SJSA1 (cell line): Measurements from ENCODE around the gene LRG1. TPM values are rescaled to one million over a fixed set of nuclear protein-coding genes. Genes with fewer than 3 reads are reported as not detected.
A peak's percentile ranks its signal among the peaks of the same experiment; 100 is the strongest.

Source experiments
- DNase-seq, 2 experiments: peaks; one replicate each; pipeline ENCODE4 v3.0.0-alpha.2; 2015 to 2020; ENCODE audit warnings: low spot score in 2 of 2, low read depth in 1 of 2
- H3K27ac ChIP-seq: fragments of 250-450 bp; sonication (Bioruptor Pico); 2 replicates; pipeline ENCODE4 v1.5.1; 2020; ENCODE audit warnings: mild to moderate bottlenecking, moderate library complexity
- H3K27me3 ChIP-seq: fragments of 250-450 bp; sonication (Bioruptor Pico); replicated peaks from 2 replicates; pipeline ENCODE4 v1.5.1; 2020; ENCODE audit warnings: mild to moderate bottlenecking, moderate library complexity
- H3K36me3 ChIP-seq: fragments of 250-450 bp; sonication (Bioruptor Pico); 2 replicates; pipeline ENCODE4 v1.5.1; 2020; ENCODE audit warnings: mild to moderate bottlenecking
- H3K4me1 ChIP-seq: fragments of 250-450 bp; sonication (Bioruptor Pico); replicated peaks from 2 replicates; pipeline ENCODE4 v1.6.1; 2021; ENCODE audit warnings: mild to moderate bottlenecking
- H3K4me3 ChIP-seq: fragments of 250-450 bp; sonication (Bioruptor Pico); 2 replicates; pipeline ENCODE4 v1.5.1; 2020; ENCODE audit warnings: mild to moderate bottlenecking
- H3K9me3 ChIP-seq: fragments of 250-450 bp; sonication (Bioruptor Pico); replicated peaks from 2 replicates; pipeline ENCODE4 v1.5.1; 2020; ENCODE audit warnings: mild to moderate bottlenecking
- total RNA-seq: library from RNA; depleted of rRNA; stranded (reverse); fragments of >200 nt; shearing (Covaris generic); gene quantifications from 2 replicates; pipeline ENCODE4 v1.2.3, GENCODE V29; 2014

Gene LRG1
- total RNA-seq, 1 experiment from 2014 or later, result not detected

GRCh38 chr19:4508698-4509097 lies 31.1 kb downstream of the LRG1 start:
- no peaks in the 10 kb centered on the region for H3K9me3 ChIP-seq
- no peaks in the 10 kb centered on the region for H3K27me3 ChIP-seq

DNA sequence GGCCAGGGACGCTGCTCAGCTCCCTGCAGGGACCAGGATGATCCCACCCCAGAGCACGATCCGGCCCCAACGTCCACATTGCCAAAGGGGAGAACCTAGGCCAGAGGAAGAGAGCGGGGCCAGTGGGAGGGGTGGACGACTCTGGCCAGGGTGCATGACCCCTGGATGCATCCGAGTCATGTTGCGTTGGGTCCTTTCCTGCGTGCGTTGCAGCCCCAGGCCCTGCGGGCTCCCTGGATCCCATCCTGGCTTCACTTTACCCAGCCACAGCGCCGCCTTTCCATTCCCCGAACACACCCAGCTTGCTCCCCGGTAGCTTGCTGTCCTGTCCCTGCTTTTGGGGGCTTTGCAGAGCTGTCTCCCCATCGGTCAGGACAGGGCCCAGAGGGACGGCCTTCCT lies 32.0 kb downstream of the LRG1 start:
- no peak for DNase-seq
- H3K4me3 ChIP-seq, result no peak overlapping the region
- H3K4me1 ChIP-seq, result peaks cover 15% of the 10 kb centered on the region
- no peak overlapping the region for H3K27ac ChIP-seq
- no peaks in the 10 kb centered on the region for H3K27me3 ChIP-seq
- no peaks in the 10 kb centered on the region for H3K9me3 ChIP-seq
- peaks cover 32% of the 10 kb centered on the region for H3K36me3 ChIP-seq

More at GRCh38 chr19:4508698-4509097, 31.1 kb downstream of the LRG1 start:
- peaks cover 28% of the 10 kb centered on the region for H3K36me3 ChIP-seq
- no peak for DNase-seq
- no peak overlapping the region for H3K4me3 ChIP-seq
- H3K27ac ChIP-seq, result no peak overlapping the region
- H3K4me1 ChIP-seq, result peaks cover 15% of the 10 kb centered on the region

- H3K4me3 ChIP-seq, result no peak overlapping the region
- H3K27ac ChIP-seq, result no peak overlapping the region
- no peaks in the 10 kb centered on the region for H3K27me3 ChIP-seq
- peaks cover 15% of the 10 kb centered on the region for H3K4me1 ChIP-seq
- H3K36me3 ChIP-seq, result peaks cover 38% of the 10 kb centered on the region
- DNase-seq, result no peak
- no peaks in the 10 kb centered on the region for H3K9me3 ChIP-seq
Observed at GRCh38 chr19:4507150-4507452, 32.7 kb downstream of the LRG1 start.

GRCh38 chr19:4506449-4507149 lies 33.2 kb downstream of the LRG1 start:
- Histone ChIP-seq H3K9me3 (no peaks in the 10 kb centered on the region), H3K27ac (peak overlapping the region; percentile 35; the same call in 1 of the 2 replicates), H3K4me1 (peaks cover 15% of the 10 kb centered on the region), H3K27me3 (no peaks in the 10 kb centered on the region), H3K4me3 (no peak overlapping the region), H3K36me3 (peaks cover 40% of the 10 kb centered on the region)
- peak; percentile 62 to 74 for DNase-seq

DNA sequence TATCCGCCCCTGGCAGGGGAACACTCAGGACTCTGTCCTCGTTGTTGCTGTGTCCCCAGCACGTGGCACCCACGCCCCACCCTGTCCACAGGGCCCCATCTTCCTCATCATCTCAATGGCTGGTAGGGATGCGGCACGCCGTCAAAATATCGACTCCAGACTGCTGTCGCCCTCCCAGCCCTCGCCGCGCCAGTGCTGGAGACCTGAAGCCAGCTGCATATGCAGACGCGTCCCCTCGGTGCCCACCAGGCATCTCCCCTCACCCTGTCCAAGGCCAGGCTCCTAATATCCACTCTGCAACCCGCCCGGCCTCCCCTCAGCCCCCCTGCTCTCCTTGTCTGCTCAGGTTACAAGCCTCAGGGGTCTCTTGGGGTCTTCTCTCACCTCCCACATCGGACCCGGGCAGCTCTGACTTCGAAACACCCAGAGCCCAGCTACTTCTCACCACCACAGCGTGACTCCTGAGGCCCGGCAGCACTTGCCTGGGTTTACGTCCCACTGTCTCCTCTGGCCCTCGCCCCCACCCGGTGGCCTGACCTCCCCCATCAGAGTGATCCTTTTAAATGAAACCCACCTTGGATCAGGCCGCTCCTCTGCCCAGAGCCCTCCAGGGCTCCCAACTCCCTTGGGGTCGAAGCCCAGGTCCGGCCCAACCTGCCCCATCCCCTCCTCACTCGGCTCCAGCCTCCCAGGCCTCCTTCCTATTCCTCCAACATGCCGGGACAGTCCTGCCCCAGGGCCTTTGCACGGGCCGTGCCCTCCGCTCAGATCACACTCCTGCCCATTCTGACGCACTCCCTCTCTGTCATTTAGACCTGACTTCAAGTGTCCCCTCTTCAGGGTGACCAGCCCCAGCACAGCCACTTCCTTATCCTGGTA lies 34.0 kb downstream of the LRG1 start:
- Histone ChIP-seq H3K27ac (no peak overlapping the region), H3K27me3 (no peaks in the 10 kb centered on the region), H3K4me3 (no peak overlapping the region), H3K36me3 (peaks cover 48% of the 10 kb centered on the region), H3K4me1 (peaks cover 15% of the 10 kb centered on the region), H3K9me3 (no peaks in the 10 kb centered on the region)
- no peak for DNase-seq

DNA sequence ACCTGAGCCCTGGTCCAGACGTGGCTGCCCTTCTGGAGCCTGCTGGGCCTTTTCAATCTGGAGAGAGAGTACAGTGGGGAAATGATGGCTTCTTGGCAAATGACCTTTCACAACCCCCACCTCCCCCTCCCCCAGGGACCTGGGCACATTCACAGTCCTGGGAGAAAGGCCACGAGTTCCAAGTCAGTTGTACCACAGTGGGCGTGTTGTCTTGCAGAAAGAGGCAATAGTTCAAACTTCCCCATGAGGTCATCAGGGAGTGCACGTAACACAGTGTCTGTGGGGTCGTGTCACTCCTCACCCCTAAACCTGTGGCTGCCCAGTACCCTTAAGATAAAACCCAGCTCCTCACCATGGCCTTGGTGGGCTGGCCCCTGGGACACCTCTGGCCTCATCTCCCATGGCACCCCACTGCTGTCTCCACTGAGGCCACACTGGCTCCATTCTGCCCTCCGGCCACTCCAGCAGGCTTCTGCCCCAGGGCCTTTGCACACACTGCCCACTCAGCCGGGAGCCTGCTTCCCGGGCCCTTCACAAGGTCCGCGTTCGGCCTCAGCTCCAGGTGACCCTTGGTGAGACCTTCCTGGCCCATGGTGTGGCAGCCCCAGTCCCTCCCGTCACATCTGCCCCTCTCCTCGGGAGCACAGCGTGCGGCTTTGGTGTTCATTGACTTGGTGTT lies 34.8 kb downstream of the LRG1 start:
- H3K4me3 ChIP-seq, result no peak overlapping the region
- peaks cover 15% of the 10 kb centered on the region for H3K4me1 ChIP-seq
- H3K27me3 ChIP-seq, result no peaks in the 10 kb centered on the region
- no peak overlapping the region for H3K27ac ChIP-seq
- H3K36me3 ChIP-seq, result peaks cover 50% of the 10 kb centered on the region
- H3K9me3 ChIP-seq, result no peaks in the 10 kb centered on the region
- no peak for DNase-seq

- no peak for DNase-seq
- H3K27ac ChIP-seq, result no peak overlapping the region
Observed at GRCh38 chr19:4504297-4504701, 35.5 kb downstream of the LRG1 start.

GRCh38 chr19:4503825-4504170 lies 36.0 kb downstream of the LRG1 start:
- Histone ChIP-seq H3K27ac (no peak overlapping the region), H3K4me3 (no peak overlapping the region), H3K27me3 (no peaks in the 10 kb centered on the region), H3K4me1 (peaks cover 15% of the 10 kb centered on the region), H3K36me3 (peaks cover 55% of the 10 kb centered on the region), H3K9me3 (no peaks in the 10 kb centered on the region)
- no peak for DNase-seq

More at GRCh38 chr19:4504297-4504701, 35.5 kb downstream of the LRG1 start:
- Histone ChIP-seq H3K4me3 (no peak overlapping the region), H3K9me3 (no peaks in the 10 kb centered on the region), H3K27me3 (no peaks in the 10 kb centered on the region), H3K36me3 (peaks cover 54% of the 10 kb centered on the region), H3K4me1 (peaks cover 15% of the 10 kb centered on the region)

DNA sequence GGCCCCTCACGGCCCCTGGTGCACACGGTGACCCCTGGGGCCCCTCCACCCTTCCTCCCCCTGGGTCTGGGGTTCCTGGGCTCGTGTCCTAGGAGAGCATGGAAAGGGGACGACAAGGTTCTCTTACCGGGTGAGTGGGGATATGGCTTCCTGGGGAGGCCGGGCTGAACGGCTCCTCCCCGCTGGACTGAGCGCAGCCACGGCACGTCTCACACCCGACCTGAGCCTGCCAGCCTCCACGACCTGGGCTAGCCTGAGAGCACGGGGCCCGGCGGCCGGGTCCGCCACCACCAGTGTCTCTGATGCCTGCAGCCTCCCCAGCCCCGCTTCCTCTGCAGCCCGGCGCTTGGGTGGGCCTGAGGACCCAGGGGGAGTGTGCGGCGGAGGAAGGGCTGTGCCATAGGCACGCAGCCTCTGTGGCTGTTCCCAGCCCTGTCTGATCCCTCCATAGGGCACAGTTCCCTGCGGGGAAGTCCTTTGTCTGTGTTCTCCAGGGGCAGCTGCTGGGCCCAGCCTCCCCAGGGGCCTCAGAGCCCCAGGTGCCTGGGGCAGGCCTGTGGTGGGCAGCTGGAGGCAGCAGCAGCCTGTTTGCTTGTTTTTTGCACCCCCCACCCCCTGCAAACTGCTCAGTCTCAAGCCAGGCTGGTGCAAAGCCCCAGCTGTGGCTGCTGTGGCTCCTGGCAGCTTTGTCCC lies 36.6 kb downstream of the LRG1 start:
- H3K9me3 ChIP-seq, result no peaks in the 10 kb centered on the region
- H3K36me3 ChIP-seq, result peaks cover 61% of the 10 kb centered on the region

GRCh38 chr19:4502282-4503131 lies 37.3 kb downstream of the LRG1 start:
- no peak overlapping the region for H3K4me3 ChIP-seq
- peaks cover 15% of the 10 kb centered on the region for H3K4me1 ChIP-seq
- DNase-seq, result no peak
- no peaks in the 10 kb centered on the region for H3K9me3 ChIP-seq
- H3K36me3 ChIP-seq, result peaks cover 68% of the 10 kb centered on the region
- no peaks in the 10 kb centered on the region for H3K27me3 ChIP-seq
- no peak overlapping the region for H3K27ac ChIP-seq

More for the DNA sequence above, 36.6 kb downstream of the LRG1 start:
- Histone ChIP-seq H3K4me3 (no peak overlapping the region), H3K4me1 (peaks cover 15% of the 10 kb centered on the region), H3K27me3 (no peaks in the 10 kb centered on the region), H3K27ac (no peak overlapping the region)
- no peak for DNase-seq

- Histone ChIP-seq H3K27me3 (no peaks in the 10 kb centered on the region), H3K36me3 (peaks cover 68% of the 10 kb centered on the region)
Observed at GRCh38 chr19:4501691-4502090, 38.1 kb downstream of the LRG1 start.

GRCh38 chr19:4500841-4501591 lies 38.8 kb downstream of the LRG1 start:
- Histone ChIP-seq H3K27me3 (no peaks in the 10 kb centered on the region), H3K27ac (no peak overlapping the region), H3K9me3 (no peaks in the 10 kb centered on the region), H3K36me3 (peaks cover 65% of the 10 kb centered on the region), H3K4me1 (peaks cover 2% of the 10 kb centered on the region), H3K4me3 (no peak overlapping the region)
- DNase-seq, result no peak

More at GRCh38 chr19:4501691-4502090, 38.1 kb downstream of the LRG1 start:
- no peak for DNase-seq
- H3K9me3 ChIP-seq, result no peaks in the 10 kb centered on the region
- H3K4me1 ChIP-seq, result peaks cover 9% of the 10 kb centered on the region
- no peak overlapping the region for H3K27ac ChIP-seq
- no peak overlapping the region for H3K4me3 ChIP-seq
